Stimulated activated CD8-positive, alpha-beta memory T cell treated with anti-CD3 and anti-CD28 coated beads, Interleukin-15, amount 100 ng/mL, for 48 hours (primary cell): ENCODE data around the gene HEMK1.

Experiments
- DNase-seq, 2 donors: peaks; one replicate each; pipeline ENCODE4 v3.0.0-alpha.2; 2020; ENCODE audit warnings: low read depth in 2 of 2

The HEMK1 gene

DNA sequence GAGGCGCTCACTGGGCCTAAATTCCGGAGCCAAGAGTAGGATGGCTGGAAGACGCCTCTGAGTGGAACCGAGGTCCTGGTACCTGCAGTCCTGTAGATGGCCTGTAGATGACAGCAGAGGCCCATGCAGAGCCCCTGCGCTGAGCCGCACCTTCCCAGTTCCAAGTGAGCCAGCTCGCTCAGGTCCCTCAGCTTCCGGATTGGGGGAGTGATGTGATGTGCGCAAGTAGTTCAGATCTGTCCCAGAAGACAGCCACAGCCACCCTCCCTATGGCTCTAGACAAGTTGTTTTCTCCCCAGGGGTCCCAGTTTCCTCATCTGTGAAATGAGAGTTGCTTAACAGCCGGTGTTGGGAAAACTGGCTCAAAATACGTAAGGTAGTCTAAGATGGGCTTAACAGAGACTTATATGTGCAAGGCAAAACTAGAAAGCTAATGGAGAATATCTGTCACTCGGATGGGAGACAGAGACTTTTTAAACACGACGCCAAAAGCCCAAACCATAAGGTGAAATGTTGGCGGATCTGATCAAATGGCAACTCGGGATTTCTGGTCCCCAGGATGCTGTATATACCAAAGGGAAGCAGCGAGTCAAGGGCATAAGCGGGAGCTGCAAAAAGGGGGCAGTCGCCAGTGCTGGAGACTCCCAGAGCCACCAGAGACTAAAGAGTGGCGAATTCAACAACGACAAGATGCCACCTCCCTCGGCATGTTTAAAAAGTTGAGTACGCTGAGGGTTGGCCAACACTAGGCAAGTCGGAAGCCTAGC, 46.9 kb downstream of the HEMK1 start:
- DNase-seq, result peak; percentile 73 to 78

GRCh38 chr3:50616770-50617095, 47.4 kb downstream of the HEMK1 start:
- peak; percentile 93 to 95 for DNase-seq

GRCh38 chr3:50617096-50617791, 47.9 kb downstream of the HEMK1 start, which contains the start of gene MAPKAPK3:
Gene MAPKAPK3, plus strand, starts transcription at chr3:50617151. Its CDS starts 415 bp downstream, at chr3:50617566.
- DNase-seq, result no peak

DNA sequence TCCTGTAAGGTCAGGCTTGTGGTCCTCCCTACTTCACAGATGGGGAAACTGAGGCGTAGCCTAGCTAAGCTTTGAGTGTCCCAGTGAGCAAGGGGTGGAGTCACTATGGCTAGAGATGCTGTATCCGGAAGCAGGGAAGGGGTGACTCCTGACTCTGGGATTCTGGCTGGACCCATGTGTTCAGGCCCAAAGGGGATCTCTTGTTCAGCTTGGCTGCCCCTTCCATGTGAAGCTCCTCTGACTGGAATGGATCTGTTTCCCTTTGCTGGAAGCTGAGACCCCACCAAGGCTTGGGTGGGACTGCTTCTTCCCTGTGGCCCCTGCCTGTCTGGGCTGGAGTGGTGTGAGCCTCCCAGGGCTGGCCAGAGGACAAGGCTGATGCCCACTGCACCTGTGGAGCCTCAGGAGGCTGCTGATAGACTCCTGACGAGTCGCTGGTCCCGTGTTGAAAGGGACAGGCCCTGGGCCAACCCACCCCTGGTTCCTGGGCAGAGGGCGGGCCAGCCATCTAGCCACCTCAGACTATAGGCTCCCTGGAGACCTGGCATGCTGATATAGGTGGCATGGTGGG, 48.7 kb downstream of the HEMK1 start:
- no peak for DNase-seq

DNA sequence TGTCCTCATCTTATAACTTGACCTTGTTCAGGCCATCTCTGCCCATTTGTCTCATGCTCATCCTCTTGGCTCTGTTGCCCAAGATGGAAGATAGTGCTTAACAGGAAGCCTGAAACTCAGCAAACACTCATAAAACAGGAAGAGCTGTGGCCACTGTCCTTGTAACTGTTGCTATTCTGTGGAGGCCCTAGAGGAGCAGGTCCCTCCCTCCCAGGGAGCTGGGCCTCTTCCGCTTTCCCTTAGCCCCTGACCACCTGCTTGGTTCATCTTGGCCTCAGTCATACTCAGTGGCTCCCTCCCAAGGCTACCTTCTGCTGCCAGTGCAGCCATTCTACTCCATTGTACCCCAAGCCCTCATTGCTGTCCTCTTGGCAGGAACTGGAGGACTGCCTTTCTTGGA, 51.1 kb downstream of the HEMK1 start:
- DNase-seq, result no peak

DNA sequence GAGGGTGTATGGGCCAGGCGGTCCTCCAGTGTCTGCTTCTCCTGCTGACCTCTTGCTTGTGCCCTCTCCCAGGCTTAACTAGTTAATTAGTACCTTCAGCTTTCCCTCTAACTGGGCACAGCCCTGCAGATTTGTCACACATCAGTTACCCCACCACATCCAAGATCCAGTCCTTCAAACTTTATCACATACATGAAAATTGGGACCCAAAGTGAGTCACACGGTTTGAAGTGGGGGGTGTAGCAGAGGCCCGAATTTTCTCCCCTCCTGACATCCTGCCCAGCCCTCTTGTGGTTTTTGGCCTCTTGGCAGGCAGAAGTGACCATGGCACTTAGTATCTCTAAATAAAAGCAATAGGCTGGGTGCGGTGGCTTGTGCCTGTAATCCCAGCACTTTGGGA, 51.5 kb downstream of the HEMK1 start:
- no peak for DNase-seq

DNA sequence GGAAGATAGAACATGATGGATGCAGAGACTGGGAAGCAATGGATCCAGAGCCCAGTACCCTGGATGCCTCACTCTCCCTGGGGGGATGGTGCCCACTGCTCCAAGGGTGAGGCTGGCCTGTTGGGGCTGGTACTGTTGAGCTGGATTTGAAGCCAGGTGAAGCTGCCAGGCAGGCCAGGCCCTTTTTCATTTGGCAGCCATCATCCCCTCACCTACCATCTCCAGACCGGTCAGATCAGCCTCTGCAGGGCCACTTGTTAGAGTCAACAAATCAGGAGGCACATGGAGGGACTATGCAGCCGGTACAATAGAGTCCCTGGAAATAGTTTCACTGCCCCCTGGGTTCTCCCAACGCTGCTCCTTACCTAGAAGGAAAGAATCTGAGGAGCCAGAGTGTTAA, 53.6 kb downstream of the HEMK1 start:
- no peak for DNase-seq

DNA sequence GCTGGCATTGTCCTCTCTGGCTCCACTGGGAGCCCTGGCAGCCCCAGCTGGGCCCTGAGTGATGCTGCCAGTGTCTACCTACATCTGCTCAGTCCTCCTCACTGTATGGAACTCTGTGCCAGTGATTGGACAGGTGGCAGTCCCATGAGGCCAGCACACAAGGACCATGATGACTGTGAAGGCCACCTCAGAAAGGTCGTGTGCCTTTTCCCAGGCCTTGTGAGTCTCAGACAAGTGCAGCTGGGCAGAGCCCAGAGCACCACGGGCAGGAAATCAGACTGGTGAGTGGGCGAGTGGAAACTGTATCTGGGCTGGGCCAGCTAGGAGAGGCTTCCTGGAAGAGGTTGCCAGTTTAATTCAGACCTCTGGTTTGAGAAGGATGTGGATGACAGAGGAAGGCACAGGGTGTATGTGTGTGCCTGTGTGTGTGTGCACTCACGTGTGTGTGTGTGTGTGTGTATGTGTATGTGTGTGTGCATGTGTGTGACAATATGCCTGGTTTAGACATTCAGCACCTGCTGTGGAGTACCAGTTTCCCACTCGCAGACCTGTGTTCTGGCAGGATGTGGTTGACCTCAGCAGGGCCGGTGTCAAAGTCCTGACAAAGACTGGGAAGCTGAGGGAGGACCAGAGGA, 54.6 kb downstream of the HEMK1 start:
- no peak for DNase-seq

DNA sequence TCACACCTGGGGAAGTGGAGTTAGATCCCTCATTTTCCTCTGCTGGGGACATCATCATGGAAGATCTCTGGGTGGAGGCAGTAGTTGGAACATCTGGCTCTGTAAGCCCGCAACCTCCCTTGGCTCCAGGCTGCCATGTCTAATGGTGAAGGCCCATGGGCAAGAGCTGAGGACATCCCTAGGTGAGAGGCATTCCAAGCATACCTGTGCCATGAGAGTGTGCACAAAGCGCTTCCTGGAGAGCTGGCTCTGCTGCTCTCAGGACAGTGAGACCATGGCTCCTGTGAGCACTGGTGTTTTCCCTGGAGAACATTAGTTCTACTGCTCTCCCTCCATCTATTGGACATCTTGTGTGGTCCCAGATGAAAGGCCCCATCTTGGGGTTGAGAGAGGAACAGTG, 55.3 kb downstream of the HEMK1 start:
- DNase-seq, result no peak

DNA sequence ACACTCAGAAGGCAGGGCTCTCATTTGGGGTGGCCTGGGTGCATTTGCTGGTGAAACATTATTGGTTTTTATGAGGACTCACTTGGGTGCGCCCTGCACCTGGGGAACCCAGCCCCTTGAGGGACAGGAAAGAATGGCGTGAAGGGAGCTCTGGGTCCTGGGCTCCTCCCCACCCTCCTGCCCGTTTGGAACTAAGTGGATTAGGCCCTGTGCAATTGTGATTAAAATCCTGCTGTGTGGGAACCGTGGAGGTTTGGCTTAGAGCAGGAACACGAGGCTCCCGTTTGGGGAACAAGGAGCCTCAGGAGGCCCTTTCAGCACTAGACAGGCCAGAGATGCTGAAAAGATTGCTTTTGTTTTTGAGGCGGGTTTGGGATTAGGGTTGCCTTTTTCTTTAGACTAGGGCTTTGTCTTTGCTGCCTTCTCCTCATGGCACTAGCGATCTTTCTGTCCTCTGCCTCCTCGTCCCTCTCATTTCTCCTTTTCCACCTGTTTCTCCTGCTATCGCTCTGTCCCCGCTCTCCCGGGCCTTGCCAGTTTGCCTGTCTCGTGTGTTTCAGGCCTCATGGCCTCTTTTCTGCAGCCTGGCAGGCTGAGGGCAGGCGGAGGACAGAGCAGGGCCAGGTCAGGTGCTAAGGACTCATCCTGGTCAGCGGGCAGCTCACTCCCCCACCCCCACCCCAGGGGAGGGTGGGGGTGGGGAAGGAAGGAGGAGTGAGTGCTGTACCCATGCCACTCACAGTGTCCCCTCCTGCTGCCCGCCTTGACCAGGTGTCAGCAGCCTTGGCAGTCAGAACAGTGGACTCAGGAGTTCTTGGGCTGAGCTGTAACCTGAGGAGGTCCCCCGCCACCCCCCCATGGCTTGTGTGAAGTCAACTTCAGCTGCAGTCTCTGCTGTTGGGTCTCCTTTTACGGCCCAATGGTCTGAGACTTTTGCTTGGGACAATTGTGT, 56.2 kb downstream of the HEMK1 start:
- DNase-seq, result no peak

DNA sequence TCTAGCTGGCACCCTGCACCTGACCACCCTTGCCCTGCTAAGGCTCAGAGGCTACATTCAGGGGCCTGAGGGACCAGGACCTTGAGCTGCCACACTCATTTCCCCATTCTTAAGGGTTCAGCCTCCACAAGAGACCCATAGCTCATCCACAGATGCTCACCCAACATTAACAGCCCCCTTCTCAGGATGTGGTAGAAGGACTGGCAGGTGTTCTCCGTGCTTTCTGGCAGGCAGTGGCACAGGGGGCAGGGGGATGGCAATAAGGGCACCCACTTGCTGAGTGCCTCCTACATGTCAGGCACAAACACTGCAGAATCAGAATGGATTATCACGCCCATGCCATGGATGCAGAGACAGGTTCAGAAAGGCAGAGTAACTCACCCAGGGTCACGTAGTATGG, 57.1 kb downstream of the HEMK1 start:
- DNase-seq, result no peak

- no peak for DNase-seq
Measured at GRCh38 chr3:50627407-50628051, 58.2 kb downstream of the HEMK1 start.

DNA sequence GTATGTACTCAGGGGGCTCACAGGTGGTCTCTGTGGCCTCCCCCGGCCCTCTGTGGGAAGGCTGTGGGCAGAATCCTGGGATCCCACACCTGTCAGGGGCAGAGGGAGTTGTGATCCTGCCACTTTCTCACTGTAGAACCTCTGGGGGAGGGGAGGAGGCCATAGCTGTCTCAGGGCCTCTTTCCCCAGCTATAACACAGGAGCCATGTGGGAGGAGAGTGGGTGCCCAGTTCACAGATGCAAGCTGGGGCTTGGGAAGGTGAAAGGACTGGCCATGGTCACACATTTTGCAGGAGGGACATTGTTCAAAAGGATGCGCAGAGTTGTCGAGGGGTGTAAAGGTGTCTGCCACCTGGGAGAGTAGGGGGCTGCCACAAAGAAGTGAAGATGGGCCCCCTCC, 59.3 kb downstream of the HEMK1 start:
- no peak for DNase-seq

GRCh38 chr3:50630394-50630793, 61.1 kb downstream of the HEMK1 start:
- DNase-seq, result no peak

DNA sequence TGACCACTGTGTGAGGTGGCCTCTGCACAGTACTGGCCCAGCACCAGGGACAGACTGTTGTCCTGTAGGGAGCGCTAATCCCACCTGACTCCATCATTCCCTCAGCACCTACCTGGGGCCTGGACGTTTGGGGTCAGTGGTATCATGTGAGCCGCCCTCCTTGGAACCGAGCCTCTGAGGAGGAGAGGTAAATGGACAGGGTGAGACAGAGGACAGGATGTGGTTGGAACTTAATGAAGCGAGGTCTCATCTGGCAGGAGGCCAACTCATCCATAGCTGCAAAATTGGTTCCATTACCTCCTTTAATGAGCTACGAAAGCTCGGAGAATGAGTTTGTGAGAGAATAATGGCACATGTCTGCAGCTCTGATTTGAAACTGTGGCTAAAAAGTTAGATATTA, 61.6 kb downstream of the HEMK1 start:
- no peak for DNase-seq

DNA sequence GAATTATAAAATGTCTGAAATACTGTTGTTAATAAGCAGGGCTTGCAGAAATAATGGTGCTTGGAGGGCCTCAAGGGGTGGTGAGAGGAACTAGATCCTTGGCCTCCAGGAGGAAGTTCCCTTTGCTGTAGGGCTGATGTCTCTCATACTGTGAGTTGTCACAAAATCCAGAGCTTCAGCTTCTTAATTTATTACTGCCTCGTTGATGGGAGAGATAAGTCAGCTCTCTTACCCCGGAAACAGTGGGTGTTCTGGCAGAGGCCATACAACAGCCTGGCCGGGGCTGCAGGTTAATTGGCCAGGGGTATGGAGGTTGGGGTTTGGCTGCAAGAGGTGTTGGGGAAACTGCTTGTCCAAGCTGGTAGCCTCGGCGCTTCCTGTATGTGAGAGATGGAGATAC, 63.1 kb downstream of the HEMK1 start:
- DNase-seq, result no peak

GRCh38 chr3:50633230-50633790, 64.0 kb downstream of the HEMK1 start:
- no peak for DNase-seq

DNA sequence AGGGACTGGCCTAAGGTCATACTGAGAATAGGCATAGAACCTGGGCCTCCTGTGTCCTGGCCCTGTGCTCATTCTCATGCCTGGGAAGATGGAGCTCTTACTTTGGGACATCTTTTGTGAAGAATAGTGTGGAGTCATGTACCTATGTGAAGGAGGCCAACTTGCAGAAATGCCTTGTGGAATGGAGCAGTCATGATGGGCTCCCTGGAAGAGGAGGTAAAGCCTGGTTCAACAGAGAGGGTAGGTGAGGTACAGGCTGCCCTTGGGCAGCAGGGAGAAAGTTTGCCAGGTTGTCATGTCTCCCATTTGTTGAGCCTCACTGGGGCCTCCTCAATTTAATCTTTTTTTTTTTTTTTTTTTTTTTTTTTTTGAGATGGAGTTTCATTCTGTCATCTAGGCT, 65.7 kb downstream of the HEMK1 start:
- DNase-seq, result no peak

GRCh38 chr3:50637011-50637410, 67.7 kb downstream of the HEMK1 start:
- DNase-seq, result no peak

GRCh38 chr3:50637945-50638344, 68.6 kb downstream of the HEMK1 start:
- no peak for DNase-seq

DNA sequence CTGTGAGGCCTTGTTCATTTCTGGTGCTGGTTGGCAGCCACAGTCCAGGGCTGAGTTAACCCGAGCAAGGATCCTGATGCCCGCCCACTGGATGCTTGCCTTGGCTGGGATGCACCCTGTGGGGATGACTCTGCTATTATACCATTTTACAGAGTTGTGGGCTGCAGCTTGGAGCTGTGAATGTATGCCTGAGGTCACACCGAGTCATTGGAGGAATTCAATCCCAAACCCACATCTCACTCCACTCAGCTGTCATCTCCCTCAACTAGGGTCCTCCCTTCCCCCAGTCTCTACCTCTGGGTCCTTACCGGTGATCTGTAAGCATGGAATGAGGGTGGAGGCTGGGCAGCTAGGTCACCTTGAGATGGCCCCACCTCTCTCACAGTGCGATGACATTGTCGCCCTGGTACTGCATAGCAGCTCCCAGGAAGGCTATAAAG, 69.8 kb downstream of the HEMK1 start:
- DNase-seq, result no peak
